Peyer's patch (tissue), 4 donors: ENCODE measurements around the gene AMER3. TPM values are rescaled to one million over a fixed set of nuclear protein-coding genes. Genes with fewer than 3 reads are reported as not detected.

Source experiments
- DNase-seq, 3 donors: peaks; one replicate each; pipeline ENCODE4 v3.0.0-alpha.2; 2017 to 2019
- H3K27ac ChIP-seq, 4 donors: fragments of 200-600 bp; sonication (generic); one replicate each; pipeline ENCODE4 v1.5.1; 2016 to 2019
- H3K27me3 ChIP-seq, 2 donors: fragments of 200-600 bp; sonication (generic); one replicate each; pipeline ENCODE4 v1.5.1; 2019
- H3K36me3 ChIP-seq, 3 donors: fragments of 200-600 bp; sonication (generic); one replicate each; pipeline ENCODE4 v1.5.1; 2016 to 2019
- H3K4me1 ChIP-seq, 4 donors: fragments of 200-600 bp; sonication (generic); one replicate each; pipeline ENCODE4 v1.5.1; 2016 to 2019
- H3K4me3 ChIP-seq, 4 donors: fragments of 200-600 bp; sonication (generic); 1 replicate in 3 of 4; 2 replicates in 1 of 4; pipeline ENCODE4 v1.5.1; 2016 to 2019; ENCODE audit warnings: mild to moderate bottlenecking in 1 of 4
- H3K9me3 ChIP-seq, 4 donors: fragments of 200-600 bp; sonication (generic); one replicate each; pipeline ENCODE4 v1.5.1; 2016 to 2019; ENCODE audit warnings: mild to moderate bottlenecking in 1 of 4
- POLR2A ChIP-seq, 2 donors: fragments of 450-650 bp; IDR thresholded peaks; one replicate each; pipeline ENCODE4 v1.5.1; 2017; ENCODE audit warnings: antibody characterized with exemption in 2 of 2, mild to moderate bottlenecking in 2 of 2, moderate library complexity in 2 of 2
- total RNA-seq, 4 donors: library from RNA; depleted of rRNA; stranded (reverse); fragments of >200 nt; gene quantifications; one replicate each; pipeline ENCODE4 v1.1.0, GENCODE V29; 2016
- TF ChIP-seq, protein P1 (sequence below), 6 experiments: fragments of 450-650 bp in 4 of 6; fragments of 200-600 bp in 2 of 6; sonication (generic) in 1 of 6; IDR thresholded peaks; one replicate each; pipeline ENCODE4 v1.5.1; 2017 to 2019; ENCODE audit warnings: antibody characterized with exemption in 6 of 6, mild to moderate bottlenecking in 3 of 6, moderate library complexity in 1 of 6

Gene AMER3
- total RNA-seq, 4 donors from 2014 or later, result 0.13 to 1.1 (median 0.70) TPM; not detected in 1

DNA sequence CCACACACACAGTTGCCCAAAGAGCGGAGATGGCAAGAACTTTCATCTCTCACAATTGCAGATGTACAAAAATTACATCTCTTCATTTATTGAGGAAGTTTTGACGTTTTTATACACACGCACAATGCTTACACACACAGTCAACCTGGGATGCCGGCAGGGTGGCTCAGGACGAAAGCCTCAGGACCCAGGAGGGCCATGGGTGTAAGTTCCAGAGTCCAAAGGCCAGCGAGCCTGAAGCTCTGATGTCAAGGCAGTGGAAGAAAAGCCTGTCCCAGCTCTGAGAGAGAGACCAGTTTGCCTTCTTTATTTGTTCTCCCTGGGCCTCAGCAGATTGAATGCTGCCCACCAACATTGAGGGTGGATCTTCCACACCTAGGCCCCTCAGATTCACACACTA is 10.1 kb downstream of the AMER3 start:
- H3K4me3 ChIP-seq, result no peak overlapping the region
- no peak for TF ChIP-seq POLR2A (IDR thresholded peaks at IDR 0.05)
- no peak for DNase-seq
- H3K9me3 ChIP-seq, result no peaks in the 10 kb centered on the region
- no peaks in the 10 kb centered on the region for H3K4me1 ChIP-seq
- no peaks in the 10 kb centered on the region for H3K36me3 ChIP-seq
- H3K27ac ChIP-seq, result no peak overlapping the region
- no peaks in the 10 kb centered on the region for H3K27me3 ChIP-seq

DNA sequence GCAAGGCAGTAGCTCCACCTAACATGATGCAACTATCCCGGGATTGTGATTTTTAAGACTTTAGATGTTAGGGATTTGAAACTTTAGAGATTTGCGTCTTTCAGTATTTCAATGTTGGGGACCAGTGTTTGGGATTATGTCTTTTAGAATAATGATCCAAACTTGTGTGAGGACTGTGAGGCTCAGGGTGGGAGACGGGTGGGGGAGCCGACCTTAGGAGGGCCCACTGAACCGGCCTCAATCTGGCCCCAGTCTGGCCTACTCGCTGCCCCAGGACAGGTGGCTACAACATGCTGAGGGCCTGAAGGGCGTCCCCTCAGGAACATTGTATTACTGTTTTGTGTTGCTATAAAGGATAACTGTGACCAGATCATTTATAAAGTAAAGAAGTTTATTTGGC is 10.7 kb downstream of the AMER3 start:
- H3K4me1 ChIP-seq, result no peaks in the 10 kb centered on the region
- no peaks in the 10 kb centered on the region for H3K36me3 ChIP-seq
- no peak overlapping the region for H3K27ac ChIP-seq
- TF ChIP-seq POLR2A (IDR thresholded peaks at IDR 0.05), result no peak
- TF ChIP-seq, protein P1, sequence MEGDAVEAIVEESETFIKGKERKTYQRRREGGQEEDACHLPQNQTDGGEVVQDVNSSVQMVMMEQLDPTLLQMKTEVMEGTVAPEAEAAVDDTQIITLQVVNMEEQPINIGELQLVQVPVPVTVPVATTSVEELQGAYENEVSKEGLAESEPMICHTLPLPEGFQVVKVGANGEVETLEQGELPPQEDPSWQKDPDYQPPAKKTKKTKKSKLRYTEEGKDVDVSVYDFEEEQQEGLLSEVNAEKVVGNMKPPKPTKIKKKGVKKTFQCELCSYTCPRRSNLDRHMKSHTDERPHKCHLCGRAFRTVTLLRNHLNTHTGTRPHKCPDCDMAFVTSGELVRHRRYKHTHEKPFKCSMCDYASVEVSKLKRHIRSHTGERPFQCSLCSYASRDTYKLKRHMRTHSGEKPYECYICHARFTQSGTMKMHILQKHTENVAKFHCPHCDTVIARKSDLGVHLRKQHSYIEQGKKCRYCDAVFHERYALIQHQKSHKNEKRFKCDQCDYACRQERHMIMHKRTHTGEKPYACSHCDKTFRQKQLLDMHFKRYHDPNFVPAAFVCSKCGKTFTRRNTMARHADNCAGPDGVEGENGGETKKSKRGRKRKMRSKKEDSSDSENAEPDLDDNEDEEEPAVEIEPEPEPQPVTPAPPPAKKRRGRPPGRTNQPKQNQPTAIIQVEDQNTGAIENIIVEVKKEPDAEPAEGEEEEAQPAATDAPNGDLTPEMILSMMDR (IDR thresholded peaks at IDR 0.05), result no peak
- no peaks in the 10 kb centered on the region for H3K9me3 ChIP-seq
- DNase-seq, result no peak
- H3K4me3 ChIP-seq, result no peak overlapping the region
- no peaks in the 10 kb centered on the region for H3K27me3 ChIP-seq

DNA sequence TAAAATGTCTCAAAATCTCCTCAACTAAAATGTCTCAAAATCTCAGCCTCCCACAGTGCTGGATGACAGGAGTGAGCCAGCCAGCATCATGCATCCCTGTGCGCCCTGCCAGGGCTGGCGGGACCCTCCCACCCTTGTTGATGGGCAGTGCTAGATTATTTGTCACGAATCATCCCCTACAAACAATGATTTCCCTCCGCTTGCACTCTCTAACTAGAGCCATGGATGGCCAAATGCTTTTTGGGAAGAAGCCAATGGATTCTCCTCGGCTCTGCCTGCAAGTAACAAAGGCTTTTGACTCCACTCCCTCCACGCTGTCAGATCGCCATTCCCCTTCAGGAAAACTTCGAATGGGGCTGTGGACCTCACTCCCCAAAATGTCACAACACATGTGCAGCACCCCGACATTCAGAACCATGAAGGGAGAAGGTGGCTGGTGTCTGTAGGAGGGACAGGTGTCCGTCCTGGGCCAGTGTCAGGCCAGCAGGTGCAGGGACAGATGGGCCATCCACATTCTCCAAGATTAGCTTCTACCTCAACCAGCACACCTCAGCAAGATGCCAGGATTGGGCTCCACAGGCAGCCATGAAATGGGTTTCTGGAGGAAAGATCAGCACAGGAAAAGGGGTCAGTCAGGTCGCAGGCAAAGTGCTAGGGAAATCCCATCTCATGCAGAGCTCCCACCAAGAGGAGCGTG is 11.5 kb downstream of the AMER3 start:
- H3K27me3 ChIP-seq, result no peaks in the 10 kb centered on the region
- H3K27ac ChIP-seq, result no peak overlapping the region
- H3K9me3 ChIP-seq, result no peaks in the 10 kb centered on the region
- no peak for TF ChIP-seq POLR2A (IDR thresholded peaks at IDR 0.05)
- TF ChIP-seq, protein P1 (IDR thresholded peaks at IDR 0.05), result no peak
- H3K4me3 ChIP-seq, result no peak overlapping the region
- no peak for DNase-seq
- H3K36me3 ChIP-seq, result no peaks in the 10 kb centered on the region
- H3K4me1 ChIP-seq, result no peaks in the 10 kb centered on the region

DNA sequence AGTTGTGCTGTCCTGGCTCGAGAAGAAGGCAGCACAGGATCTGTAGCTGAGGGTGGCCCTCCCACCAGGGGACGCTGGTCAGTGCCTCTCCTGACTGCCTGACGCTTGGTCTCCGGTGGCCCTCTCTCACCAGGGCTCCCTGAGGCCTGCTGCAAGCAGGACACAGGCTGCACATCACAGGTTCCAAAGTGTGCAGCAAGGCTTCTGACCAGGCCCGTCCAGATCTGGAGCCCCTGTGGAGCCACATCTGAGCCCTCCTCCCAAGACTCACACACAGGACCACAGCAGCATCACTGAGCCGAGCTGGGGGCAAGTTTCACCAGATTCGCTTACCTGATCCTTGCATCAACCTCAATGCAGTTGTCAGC is 12.1 kb downstream of the AMER3 start:
- no peaks in the 10 kb centered on the region for H3K36me3 ChIP-seq
- H3K9me3 ChIP-seq, result no peaks in the 10 kb centered on the region
- no peaks in the 10 kb centered on the region for H3K27me3 ChIP-seq
- TF ChIP-seq, protein P1 (IDR thresholded peaks at IDR 0.05), result no peak
- no peak for TF ChIP-seq POLR2A (IDR thresholded peaks at IDR 0.05)
- H3K4me3 ChIP-seq, result no peak overlapping the region
- no peak for DNase-seq
- no peak overlapping the region for H3K27ac ChIP-seq
- no peaks in the 10 kb centered on the region for H3K4me1 ChIP-seq

DNA sequence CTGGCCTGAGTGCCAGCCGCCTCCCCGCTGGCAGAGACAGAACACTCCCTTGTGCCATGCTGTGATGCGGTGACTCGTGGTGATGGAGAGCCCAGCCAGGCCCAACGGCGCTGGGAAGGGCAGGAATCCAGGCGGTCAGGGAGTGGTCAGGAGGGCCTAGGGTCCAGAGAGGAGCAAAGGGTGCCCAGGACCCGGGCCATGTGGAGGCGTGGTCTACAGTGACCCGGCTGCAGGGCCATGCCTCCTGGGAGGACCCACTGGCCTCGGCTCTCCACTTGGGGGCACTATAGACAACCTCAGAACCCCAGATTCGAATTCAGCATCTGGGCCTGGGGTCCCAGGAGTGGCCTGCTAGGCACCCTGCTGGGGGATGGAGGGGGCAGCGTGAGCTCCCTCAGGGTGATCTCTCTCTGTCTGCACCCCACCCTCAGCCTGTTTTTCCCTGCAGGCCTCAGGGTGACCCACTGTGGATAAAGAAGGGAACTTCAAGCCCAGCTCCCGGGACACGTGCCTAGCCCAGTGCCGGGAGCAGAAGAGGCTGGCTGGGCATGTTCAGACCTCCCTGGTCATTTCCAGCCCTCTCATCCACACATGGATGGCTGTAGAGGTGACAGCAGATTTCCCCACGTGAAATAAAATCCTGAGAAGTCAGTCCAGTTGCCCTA is 13.0 kb downstream of the AMER3 start:
- Histone ChIP-seq H3K4me3 (no peak overlapping the region), H3K36me3 (no peaks in the 10 kb centered on the region), H3K4me1 (no peaks in the 10 kb centered on the region), H3K9me3 (no peaks in the 10 kb centered on the region), H3K27ac (no peak overlapping the region), H3K27me3 (no peaks in the 10 kb centered on the region)
- DNase-seq, result no peak
- no peak for TF ChIP-seq POLR2A (IDR thresholded peaks at IDR 0.05)
- TF ChIP-seq, protein P1 (IDR thresholded peaks at IDR 0.05), result no peak

DNA sequence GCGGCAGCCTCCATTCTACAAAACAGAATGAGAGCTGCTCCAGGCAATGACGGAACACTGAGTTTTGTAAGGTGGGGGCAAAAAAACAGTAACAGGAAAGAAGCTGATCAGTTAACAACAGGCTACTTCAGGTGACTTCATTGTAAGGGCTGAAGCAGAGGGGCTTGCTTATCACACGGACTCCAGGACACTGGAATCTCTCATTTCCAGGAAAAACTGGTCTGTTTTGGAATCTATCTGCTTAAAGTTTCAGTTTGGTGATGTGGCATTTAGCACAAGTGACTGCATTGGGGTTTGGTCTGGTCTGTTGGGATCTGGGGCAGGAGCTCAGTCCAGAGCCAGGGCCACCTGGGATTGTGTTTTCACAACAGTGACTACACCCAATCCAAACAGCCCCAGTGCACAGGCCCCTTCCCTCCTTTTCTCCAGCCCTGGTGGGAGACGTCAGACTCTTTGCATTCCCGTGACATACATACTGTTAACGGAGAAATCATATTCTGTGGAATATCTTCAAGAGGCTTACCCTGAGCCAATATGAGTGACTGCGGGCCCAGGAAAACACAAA is 14.1 kb downstream of the AMER3 start:
- Histone ChIP-seq H3K4me3 (no peak overlapping the region), H3K4me1 (no peaks in the 10 kb centered on the region), H3K27ac (no peak overlapping the region), H3K27me3 (no peaks in the 10 kb centered on the region), H3K9me3 (no peaks in the 10 kb centered on the region), H3K36me3 (no peaks in the 10 kb centered on the region)
- no peak for DNase-seq
- TF ChIP-seq POLR2A (IDR thresholded peaks at IDR 0.05), result no peak
- TF ChIP-seq, protein P1 (IDR thresholded peaks at IDR 0.05), result no peak
